M059J (cell line): ENCODE results near the gene FUT3. TPM values are rescaled to one million over a fixed set of nuclear protein-coding genes. Genes with fewer than 3 reads are reported as not detected.

Experiments
- DNase-seq: peaks from one replicate; pipeline ENCODE4 v3.0.0-alpha.2; 2012; ENCODE audit warnings: low read depth
- total RNA-seq: library from RNA; depleted of rRNA; stranded (reverse); fragments of >200 nt; shearing (Covaris generic); gene quantifications from 2 replicates; pipeline ENCODE4 v1.2.3, GENCODE V29; 2014; rRNA removed

FUT3 gene
- total RNA-seq, 1 experiment from 2014 or later, result not detected

- no peak for DNase-seq
Observed at GRCh38 chr19:5803441-5803751, 47.9 kb downstream of the FUT3 start.

GRCh38 chr19:5801796-5802619 lies 49.2 kb downstream of the FUT3 start:
- DNase-seq, result peak; percentile 45

DNA sequence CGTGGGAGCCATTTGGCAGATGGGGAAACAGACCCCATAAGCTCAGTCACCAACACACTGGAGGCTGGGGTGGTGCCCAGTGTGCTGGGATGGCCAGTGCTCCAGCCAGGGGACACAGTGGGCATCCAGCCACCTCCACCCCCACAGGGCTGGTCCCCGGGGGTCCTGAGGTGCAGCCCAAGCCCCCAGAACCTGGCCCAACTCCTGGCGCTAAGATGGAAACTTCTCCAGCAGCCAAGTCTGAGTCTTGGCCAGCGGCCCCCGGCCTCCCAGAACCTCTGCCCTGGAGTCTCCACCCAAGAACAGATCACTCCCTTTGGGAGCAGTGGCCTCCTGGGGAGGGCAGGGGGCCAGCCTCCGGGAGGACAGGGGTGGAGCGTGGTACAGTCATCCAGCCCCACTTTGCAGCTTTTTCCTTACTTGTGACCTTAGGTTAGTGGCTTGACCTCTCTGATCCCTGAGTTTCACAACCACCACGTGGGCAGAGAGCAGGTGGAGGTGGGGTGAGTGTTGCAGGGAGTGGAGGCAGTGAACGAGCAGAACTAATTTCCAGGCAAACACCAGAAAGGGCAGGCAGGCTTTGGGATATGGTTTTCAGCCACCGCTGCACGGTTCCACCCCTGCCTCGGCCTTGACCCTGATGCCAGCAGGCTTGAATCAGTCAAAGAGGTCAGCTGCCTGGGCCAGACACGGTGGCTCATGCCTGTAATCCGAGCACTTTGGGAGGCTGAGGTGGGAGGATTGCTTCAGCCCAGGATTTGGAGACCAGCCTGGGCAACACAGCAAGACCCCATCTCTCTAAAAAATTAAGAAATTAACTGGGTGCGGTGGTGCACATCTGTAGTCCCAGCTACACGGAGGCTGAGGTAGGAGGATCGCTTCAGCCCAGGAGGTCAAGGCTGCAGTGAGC lies 50.6 kb downstream of the FUT3 start:
- DNase-seq, result no peak

DNA sequence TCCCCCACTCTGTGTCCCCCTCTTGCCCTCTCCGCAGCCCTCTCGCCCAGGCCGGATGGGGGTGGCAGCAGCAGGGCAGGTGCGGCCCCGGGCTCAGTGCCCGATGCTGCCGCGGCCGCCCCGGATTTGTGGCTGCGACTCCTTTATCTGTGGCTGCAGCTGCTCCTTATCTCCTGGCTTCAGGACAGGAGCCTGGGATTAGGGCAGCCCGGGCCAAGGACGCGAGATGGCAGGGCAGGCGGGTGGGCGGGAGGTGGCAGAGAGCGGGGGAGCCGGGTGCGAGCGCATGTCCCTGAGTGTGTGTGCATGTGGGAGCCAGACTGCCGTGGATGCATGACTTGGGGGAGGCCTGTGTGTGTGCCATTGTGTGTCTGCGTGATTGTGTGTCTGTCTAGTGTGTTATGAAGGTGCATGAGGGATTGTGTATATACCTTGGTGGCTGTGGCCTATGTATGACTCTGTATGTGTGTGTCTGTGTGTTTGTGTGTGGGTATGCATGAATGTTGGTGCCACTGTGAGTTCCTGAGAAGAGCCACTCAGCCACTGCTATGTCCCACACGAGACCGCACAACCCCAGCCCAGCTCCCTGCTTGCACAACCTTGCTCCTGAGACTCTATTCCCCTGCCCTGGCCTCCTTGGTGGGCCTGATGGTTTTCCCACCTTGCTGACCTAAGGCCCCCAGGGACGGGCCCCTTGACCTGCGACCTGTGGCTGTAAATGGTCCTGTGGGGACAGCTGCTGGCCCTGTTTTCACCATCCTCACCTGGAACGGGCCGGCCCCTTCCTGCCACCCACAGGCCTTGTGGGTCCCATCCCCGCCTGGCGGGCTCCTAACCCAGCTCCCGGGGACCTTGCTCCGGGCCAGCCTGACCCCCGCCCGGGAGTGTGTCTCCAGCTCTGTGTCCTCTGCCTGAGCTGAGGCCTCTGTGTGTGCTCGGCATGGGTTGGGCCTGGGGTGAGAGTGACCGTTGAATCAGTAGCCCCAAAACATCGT lies 51.7 kb downstream of the FUT3 start:
- no peak for DNase-seq

GRCh38 chr19:5798244-5798643 lies 53.0 kb downstream of the FUT3 start:
- DNase-seq, result no peak

- DNase-seq, result no peak
Observed at GRCh38 chr19:5795382-5795919, 55.8 kb downstream of the FUT3 start.

GRCh38 chr19:5793188-5793587 lies 58.1 kb downstream of the FUT3 start:
- no peak for DNase-seq

Other genes starting within 250 kb of the FUT3 start
- 12.6 and 21.0 TPM in 2 replicates for gene SAFB2, start 228.7 kb downstream of the FUT3 start, total RNA-seq
- gene SAFB, start 228.4 kb downstream of the FUT3 start, total RNA-seq, result 10.3 and 27.8 TPM in 2 replicates
- 46.6 and 47.0 TPM in 2 replicates for gene MICOS13, start 170.9 kb downstream of the FUT3 start, total RNA-seq
- gene HSD11B1L, start 170.4 kb downstream of the FUT3 start, total RNA-seq, result 10.7 and 13.7 TPM in 2 replicates
- 734 and 1,196 TPM in 2 replicates for gene RPL36, start 161.2 kb downstream of the FUT3 start, total RNA-seq
- gene LONP1, start 131.3 kb downstream of the FUT3 start, total RNA-seq, result 53.1 and 71.2 TPM in 2 replicates
- not detected in 2 replicates for gene CATSPERD, start 130.8 kb downstream of the FUT3 start, total RNA-seq
- gene PRR22, start 66.7 kb downstream of the FUT3 start, total RNA-seq, result 0.07 and 0.34 TPM in 2 replicates
- 12.7 and 24.7 TPM in 2 replicates for gene DUS3L, start 60.3 kb downstream of the FUT3 start, total RNA-seq
- gene NRTN, start 46.4 kb downstream of the FUT3 start, total RNA-seq, result 0.67 TPM in 1 of 2 replicates, not detected in the other
- gene FUT6, start 11.7 kb downstream of the FUT3 start, total RNA-seq, result not detected in 2 replicates
- gene FUT5, start 19.1 kb upstream of the FUT3 start, total RNA-seq, result not detected in 2 replicates
- gene NDUFA11, start 52.3 kb upstream of the FUT3 start, total RNA-seq, result 246 and 328 TPM in 2 replicates
- gene VMAC, start 53.4 kb upstream of the FUT3 start, total RNA-seq, result 1.6 and 4.4 TPM in 2 replicates
- 0.96 and 1.3 TPM in 2 replicates for gene CAPS, start 62.8 kb upstream of the FUT3 start, total RNA-seq
- gene RANBP3, start 126.7 kb upstream of the FUT3 start, total RNA-seq, result 115 and 130 TPM in 2 replicates